PFSK-1 (cell line): Measurements from ENCODE around the gene MRPS26.

Source experiments
- FOXP2 ChIP-seq: optimal IDR thresholded peaks from 2 replicates; pipeline ENCODE3; 2011; ENCODE audit warnings: borderline replicate concordance, control low read depth, inconsistent platforms; ENCODE audit not compliant: insufficient read depth; ENCODE audit errors: extremely low read length, extremely low read depth
- POLR2AphosphoS5 ChIP-seq: IDR thresholded peaks from 2 replicates; pipeline ENCODE4 v1.6.1; 2012; ENCODE audit warnings: low read depth, mild to moderate bottlenecking, control low read depth, low read length, moderate library complexity
- SIN3A ChIP-seq: IDR thresholded peaks from 2 replicates; pipeline ENCODE4 v1.6.1; 2012; ENCODE audit warnings: mild to moderate bottlenecking, low read length, moderate library complexity, borderline replicate concordance; ENCODE audit not compliant: insufficient read depth
- TAF1 ChIP-seq: IDR thresholded peaks from 2 replicates; pipeline ENCODE4 v1.6.1; 2012; ENCODE audit warnings: low read length, control low read depth, borderline replicate concordance; ENCODE audit not compliant: insufficient read depth
- TF ChIP-seq, protein P1 (sequence below), 2 experiments: IDR thresholded peaks; 2 replicates each; pipeline versions ENCODE4 v1.6.1 to v1.8.0; 2011 to 2012; ENCODE audit warnings: low read depth in 2 of 2, low read length in 2 of 2, control low read depth in 1 of 2, inconsistent platforms in 1 of 2, mild to moderate bottlenecking in 1 of 2, moderate library complexity in 1 of 2; ENCODE audit not compliant: insufficient read depth in 1 of 2

Gene MRPS26

DNA sequence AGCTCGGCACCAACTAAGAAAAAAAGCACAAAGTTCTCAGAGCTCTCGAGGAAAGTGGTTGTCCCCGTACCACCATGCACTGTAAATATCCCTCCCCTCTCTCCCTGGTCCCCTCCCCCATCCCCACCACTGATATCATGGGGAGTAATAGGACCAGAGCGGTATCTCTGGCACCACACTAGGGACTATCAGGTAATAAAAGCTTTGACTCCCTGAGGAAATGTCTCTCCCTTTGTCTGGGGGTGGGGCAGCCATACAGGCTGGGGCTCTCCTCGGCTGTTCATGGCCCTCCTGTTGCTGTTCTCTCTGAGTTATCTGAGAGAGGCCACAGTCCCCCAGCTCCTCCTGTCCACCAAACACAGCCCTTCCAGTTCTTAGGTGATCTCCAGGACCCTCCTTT, 7.4 kb upstream of the MRPS26 start:
- TF ChIP-seq SIN3A (no peak), FOXP2 (no peak)

DNA sequence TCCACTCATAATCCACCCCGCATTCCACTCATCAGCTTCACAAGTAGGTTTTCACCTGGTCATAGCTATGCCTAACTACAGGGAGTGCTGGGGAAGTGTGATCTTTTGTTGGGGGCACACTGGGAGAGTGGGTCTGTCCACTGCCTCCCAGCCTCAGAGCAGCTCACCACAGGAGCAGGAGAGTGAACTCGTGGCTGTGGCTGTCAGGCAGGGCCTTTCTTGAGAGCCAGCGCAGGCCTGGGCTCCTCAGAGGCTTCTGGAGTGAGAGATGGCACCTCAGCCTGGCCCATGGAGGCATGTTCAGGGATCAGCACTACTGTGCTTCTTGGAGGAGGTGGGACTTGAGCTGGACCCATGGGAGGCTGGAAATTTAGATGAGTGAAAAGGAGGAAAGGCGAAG, 6.4 kb upstream of the MRPS26 start:
- TF ChIP-seq, protein P1, sequence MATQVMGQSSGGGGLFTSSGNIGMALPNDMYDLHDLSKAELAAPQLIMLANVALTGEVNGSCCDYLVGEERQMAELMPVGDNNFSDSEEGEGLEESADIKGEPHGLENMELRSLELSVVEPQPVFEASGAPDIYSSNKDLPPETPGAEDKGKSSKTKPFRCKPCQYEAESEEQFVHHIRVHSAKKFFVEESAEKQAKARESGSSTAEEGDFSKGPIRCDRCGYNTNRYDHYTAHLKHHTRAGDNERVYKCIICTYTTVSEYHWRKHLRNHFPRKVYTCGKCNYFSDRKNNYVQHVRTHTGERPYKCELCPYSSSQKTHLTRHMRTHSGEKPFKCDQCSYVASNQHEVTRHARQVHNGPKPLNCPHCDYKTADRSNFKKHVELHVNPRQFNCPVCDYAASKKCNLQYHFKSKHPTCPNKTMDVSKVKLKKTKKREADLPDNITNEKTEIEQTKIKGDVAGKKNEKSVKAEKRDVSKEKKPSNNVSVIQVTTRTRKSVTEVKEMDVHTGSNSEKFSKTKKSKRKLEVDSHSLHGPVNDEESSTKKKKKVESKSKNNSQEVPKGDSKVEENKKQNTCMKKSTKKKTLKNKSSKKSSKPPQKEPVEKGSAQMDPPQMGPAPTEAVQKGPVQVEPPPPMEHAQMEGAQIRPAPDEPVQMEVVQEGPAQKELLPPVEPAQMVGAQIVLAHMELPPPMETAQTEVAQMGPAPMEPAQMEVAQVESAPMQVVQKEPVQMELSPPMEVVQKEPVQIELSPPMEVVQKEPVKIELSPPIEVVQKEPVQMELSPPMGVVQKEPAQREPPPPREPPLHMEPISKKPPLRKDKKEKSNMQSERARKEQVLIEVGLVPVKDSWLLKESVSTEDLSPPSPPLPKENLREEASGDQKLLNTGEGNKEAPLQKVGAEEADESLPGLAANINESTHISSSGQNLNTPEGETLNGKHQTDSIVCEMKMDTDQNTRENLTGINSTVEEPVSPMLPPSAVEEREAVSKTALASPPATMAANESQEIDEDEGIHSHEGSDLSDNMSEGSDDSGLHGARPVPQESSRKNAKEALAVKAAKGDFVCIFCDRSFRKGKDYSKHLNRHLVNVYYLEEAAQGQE (IDR thresholded peaks at IDR 0.05; ENCODE audit: insufficient read depth in 1 of 2, low read depth in 2 of 2, low read length in 2 of 2): no peak
- TF ChIP-seq SIN3A (no peak), POLR2AphosphoS5 (no peak), FOXP2 (no peak), TAF1 (no peak)

DNA sequence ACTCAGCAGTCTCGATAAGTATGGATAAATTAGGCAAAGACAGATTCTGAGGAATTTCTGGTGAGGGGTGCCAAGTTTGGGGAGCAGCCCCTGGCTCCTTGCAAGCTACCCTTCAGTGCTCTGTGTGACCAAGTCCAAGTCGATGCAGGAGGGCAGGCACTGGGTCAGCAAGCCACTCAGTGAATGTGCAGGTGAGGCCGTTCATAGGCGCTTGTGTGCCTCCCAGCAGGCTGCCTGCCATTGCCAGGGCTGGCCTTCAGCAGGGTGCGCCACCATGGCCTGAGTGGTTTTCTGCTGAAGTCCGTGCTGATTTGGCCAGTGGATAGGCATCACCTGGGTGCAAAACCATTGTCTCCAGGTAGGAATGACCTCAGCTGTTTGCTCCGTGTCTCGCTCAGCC, 5.8 kb upstream of the MRPS26 start:
- no peak for TF ChIP-seq TAF1
- TF ChIP-seq SIN3A: no peak
- TF ChIP-seq, protein P1 (IDR thresholded peaks at IDR 0.05; ENCODE audit: insufficient read depth in 1 of 2, low read depth in 2 of 2, low read length in 2 of 2): no peak
- no peak for TF ChIP-seq POLR2AphosphoS5
- TF ChIP-seq FOXP2: no peak

DNA sequence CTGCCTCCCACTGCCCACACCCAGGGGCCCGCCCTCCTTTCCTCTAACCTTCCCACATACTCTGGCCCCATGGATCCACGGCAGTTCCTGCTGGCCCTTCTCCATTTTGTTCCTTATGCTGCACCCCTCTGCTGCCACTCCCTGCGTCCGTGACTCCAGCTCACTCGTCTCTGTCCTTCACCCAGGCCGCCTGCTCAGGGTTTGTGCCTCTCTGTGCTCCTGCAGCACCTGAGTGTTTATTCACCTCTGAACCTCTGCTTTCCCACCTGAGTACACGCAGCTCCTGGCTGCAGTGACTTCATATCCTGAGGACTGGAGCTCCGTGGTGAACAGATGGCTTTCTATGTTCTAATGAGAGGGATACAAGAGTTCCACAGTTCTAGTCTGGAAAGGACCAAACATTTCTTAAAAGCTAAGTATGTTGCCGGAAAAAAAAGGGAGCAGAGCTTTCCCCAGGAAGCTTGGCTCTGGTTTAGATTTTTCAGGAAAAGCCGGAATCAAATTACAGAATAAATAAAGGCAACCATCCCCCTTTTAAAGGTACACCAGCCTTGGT, 3.9 kb upstream of the MRPS26 start:
- TF ChIP-seq TAF1 (no peak), FOXP2 (no peak), POLR2AphosphoS5 (no peak), SIN3A (no peak)
- TF ChIP-seq, protein P1 (IDR thresholded peaks at IDR 0.05; ENCODE audit: insufficient read depth in 1 of 2, low read depth in 2 of 2, low read length in 2 of 2): no peak

DNA sequence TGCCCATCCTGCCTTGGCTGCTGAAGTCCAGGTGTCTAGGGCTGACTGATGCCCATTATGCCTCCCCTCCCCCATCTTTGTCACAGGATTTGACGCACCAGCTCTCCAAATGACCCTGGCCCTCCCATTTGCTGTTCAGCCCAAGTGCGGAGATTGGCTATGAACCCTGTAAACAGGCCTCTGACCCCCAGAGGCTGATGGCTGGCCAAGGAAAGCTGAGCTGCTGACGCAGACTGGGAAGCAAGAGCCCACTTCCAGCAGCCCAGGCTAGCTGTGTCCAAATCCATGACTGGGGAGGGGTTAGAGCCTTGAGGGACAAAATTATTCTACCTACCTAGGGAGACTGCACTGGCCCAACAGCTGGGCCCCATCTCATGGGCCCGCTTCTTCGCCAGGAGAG, 3.2 kb upstream of the MRPS26 start:
- TF ChIP-seq TAF1 (no peak), FOXP2 (no peak), POLR2AphosphoS5 (no peak), SIN3A (no peak)
- TF ChIP-seq, protein P1 (IDR thresholded peaks at IDR 0.05; ENCODE audit: insufficient read depth in 1 of 2, low read depth in 2 of 2, low read length in 2 of 2): no peak
